Measurements from ENCODE around the gene SAMD14.

GRCh38 chr17:50139185-50139783, 9.3 kb upstream of the SAMD14 start:
- TF ChIP-seq CTCF (IDR thresholded peaks at IDR 0.05): no peak
- TF ChIP-seq POLR2A (IDR thresholded peaks at IDR 0.05): no peak
